LNCAP (cell line): ENCODE measurements around the gene TOB1.

Source experiments
- TF ChIP-seq, protein P1 (sequence below): fragments of 450-650 bp; IDR thresholded peaks from 2 replicates; pipeline ENCODE4 v1.5.1; 2017; ENCODE audit warnings: mild to moderate bottlenecking

Gene TOB1

DNA sequence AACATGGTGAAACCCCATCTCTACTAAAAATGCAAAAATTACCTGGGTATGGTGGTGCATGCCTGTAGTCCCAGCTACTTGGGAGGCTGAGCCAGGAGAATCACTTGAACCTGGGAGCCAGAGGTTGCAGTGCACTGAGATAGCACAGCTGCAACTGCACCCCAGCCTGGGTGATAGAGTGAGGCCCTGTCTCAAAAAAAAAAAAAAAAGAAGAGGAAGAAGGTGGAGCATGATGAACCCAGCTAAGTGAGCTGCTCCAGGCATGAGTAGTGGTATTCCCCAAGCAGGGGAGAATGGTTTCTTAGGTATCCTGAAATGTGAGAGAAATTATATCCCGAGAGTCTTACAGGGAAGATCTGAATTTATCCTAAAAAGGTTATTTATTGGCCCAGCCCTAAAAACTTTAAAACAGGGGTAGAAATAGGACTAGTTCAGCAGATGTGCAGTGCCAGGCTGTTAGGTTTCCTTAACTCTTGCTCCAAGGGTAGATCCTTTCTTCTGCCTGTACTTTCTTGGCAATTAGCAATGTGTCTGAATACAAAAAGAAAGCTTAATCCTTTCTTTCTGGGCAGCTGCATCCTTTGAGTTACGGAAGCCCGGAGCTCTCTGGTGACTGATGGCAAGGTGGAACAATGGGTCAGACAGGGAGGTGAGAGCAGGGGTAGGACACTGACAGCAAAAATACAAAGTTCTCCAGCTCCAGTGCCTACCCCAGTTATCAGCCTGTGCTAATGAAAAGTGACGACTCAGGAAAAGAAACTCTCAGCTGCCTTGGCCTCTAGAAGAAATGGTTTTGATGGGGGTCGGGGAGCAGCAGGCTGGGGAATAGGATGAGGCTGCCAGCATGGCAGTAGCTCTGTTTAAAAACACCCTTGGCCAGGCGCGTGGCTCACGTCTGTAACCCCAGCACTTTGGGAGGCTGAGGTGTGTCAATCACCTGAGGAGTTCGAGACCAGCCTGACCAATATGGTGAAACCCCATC, 36.5 kb upstream of the TOB1 start:
- TF ChIP-seq, protein P1, sequence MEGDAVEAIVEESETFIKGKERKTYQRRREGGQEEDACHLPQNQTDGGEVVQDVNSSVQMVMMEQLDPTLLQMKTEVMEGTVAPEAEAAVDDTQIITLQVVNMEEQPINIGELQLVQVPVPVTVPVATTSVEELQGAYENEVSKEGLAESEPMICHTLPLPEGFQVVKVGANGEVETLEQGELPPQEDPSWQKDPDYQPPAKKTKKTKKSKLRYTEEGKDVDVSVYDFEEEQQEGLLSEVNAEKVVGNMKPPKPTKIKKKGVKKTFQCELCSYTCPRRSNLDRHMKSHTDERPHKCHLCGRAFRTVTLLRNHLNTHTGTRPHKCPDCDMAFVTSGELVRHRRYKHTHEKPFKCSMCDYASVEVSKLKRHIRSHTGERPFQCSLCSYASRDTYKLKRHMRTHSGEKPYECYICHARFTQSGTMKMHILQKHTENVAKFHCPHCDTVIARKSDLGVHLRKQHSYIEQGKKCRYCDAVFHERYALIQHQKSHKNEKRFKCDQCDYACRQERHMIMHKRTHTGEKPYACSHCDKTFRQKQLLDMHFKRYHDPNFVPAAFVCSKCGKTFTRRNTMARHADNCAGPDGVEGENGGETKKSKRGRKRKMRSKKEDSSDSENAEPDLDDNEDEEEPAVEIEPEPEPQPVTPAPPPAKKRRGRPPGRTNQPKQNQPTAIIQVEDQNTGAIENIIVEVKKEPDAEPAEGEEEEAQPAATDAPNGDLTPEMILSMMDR = no peak

DNA sequence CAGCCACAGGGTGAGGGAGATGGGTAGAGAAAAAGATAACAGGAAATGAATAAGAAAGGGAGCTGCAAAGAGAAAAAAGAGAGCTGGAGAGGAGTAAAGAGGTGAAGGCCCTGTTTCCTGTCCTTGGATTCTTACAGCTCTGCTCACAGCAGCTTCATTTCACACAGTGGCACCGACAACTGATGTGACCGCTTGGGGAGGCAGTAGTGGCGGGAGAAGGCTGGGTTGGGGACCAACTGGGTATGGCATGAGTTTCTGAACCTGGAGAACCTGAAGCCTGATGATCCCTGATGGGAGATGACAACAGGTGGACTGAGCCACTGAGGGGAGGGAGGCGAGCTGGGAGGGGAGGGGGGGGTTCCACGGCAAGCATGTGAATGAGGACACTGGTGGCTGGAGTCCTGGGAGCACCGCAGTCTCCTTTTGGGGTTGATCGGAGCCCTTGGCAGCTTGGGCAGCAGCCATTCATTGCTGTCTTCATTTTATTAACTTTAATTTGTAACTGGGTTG, 34.3 kb upstream of the TOB1 start:
- TF ChIP-seq, protein P1 = no peak

DNA sequence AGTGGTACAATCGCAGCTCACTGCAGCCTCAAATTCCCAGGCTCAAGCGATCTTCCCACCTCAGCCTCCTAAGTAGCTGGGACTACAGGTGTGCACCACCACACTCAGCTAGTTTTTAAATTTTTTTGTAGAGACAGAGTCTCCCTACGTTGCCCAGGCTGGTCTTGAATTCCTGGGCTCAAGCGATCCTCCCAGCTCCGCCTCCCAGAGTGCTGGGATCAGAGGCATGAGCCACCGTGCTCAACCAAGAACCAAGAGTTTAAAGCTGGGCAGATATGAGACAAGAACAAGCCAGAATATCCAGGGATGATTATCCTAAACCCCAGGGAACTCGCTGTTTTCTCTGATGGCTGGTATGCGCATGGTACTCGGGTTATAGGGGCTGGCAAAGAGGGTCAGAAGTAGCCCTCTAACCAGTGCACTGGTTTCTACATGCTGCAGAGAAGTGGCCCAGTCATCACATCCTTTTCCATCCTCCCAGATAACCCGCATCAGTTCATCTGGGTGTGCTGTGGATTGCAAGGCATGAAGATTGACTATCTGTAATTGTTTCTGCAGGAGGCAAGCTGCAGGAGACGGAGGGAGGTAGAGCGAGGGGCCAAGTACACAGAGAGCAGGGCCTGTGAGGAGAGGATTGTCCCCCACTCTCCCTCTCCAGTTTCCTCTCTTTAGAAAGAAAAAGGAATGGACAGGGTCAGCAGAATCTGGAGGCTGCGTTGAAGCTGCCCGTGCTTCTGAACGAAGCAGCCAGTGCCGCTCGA, 33.6 kb upstream of the TOB1 start:
- TF ChIP-seq, protein P1 = no peak

DNA sequence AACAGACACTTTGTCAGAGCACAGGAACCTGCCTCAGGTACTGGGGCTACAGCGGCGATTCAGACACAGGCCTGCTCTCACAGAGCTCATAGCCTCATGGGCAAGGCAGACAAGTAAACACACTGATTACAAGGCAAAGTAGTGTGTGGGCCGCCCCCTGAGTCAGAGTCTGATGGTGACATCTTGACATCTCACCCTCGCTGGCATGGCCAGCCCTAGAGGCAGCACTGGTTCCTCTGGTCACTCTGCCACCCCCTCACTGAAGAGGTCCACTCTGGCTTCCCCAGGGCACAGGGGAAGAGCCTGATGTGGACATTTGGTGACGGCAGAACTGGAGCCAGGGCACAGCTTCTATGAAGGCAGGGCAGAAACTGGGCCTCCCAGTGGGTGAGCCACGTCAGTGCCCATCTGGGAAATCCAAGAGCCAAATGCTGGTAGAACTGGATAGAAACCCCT, 32.9 kb upstream of the TOB1 start:
- TF ChIP-seq, protein P1 = no peak

DNA sequence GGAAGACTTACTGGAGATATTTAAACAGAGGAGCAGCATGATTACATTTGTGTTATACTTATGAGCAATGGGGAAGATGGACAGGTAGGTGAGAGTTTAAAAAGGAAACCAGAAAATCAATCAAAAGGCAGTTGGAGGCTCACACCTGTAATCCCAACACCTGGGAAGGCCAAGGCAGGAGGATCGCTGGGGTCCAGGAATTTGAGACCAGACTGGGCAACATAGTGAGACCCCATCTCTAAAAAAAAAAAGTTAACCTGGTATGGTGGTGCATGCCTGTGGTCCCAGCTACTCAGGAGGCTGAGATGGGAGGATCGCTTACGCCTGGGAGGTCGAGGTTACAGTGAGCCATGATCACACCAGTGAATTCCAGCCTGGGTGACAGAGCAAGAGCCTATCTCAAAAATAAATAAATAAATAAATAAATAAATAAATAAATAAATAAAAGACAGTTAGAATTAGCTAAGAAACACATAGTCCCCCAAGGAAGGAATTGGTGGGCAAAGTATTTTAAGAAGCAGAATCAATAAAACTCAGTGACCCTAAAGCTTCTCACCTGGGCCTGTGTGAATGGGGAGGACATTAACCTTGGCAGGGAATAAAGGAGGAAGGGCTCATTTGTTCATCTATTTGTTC, 32.3 kb upstream of the TOB1 start:
- TF ChIP-seq, protein P1 = no peak

DNA sequence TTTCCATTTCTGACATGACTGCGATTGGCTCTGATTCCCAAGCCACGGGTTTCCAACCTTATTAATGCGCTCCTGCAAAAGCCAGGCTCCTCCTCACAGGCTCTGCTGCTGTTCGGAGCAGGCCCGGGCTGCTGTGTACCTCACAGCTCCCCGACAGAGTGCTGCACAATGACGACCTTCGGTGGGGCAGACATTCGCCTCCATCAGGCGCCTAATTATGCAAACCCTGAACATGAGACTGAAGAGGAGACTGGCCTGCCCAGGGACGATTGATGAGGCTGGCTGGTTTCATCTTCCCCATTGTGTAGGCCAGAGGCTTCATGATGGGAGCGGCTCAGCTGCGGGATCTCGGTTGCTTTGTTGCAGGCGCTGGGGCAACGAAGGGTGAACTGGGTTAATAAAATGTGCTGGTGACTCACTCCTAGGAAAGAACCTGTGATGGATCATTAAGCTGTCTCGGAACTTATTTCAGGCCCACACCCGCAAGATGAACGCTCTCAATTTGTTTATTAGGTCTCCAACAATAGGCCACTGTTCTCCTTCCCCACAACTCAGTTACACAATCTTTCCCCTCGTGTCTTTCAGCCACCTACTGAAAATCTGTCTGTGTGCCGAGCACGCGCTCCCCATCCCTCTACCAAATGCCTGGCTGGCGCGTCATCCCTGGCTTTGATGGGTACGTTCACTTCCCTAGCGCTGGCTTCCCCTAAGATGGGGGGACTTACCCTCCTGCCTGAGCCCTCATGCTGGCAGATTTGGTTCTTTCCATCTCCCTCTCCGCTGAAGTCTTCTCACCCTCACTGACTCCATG, 27.2 kb upstream of the TOB1 start:
- TF ChIP-seq, protein P1 = no peak
